Muscle of leg (tissue), 11 donors: ENCODE data around the gene RAD51B. TPM values are rescaled to one million over a fixed set of nuclear protein-coding genes. Genes with fewer than 3 reads are reported as not detected.
A peak's percentile ranks its signal among the peaks of the same experiment; 100 is the strongest.

Source experiments
- DNase-seq: peaks from one replicate; pipeline ENCODE4 v3.0.0; 2013
- H3K27ac ChIP-seq: one replicate; pipeline ENCODE4 v1.5.1; 2013; ENCODE audit warnings: mild to moderate bottlenecking, low read length, control low read depth
- H3K27me3 ChIP-seq: one replicate; pipeline ENCODE4 v1.6.1; 2013; ENCODE audit warnings: low read length; ENCODE audit not compliant: control insufficient read depth, insufficient read depth
- H3K36me3 ChIP-seq: one replicate; pipeline ENCODE4 v1.6.1; 2013; ENCODE audit warnings: low read length; ENCODE audit not compliant: control insufficient read depth, insufficient read depth
- H3K4me1 ChIP-seq: one replicate; pipeline ENCODE4 v1.6.1; 2013; ENCODE audit warnings: low read length; ENCODE audit not compliant: control insufficient read depth, insufficient read depth
- H3K4me3 ChIP-seq: one replicate; pipeline ENCODE4 v1.5.1; 2013; ENCODE audit warnings: low read length, control low read depth
- H3K9me3 ChIP-seq: replicated peaks from 2 replicates; pipeline ENCODE4 v1.6.1; 2013; ENCODE audit warnings: low read depth, low read length; ENCODE audit not compliant: control insufficient read depth
- WGBS: methylation state at CpG from one replicate; pipeline ENCODE4 v1.1.5; 2013; ENCODE audit warnings: missing lambda C conversion rate; ENCODE audit not compliant: insufficient coverage; 5-methylcytosine and 5-hydroxymethylcytosine counted together
- polyA plus RNA-seq, 8 donors: library from polyadenylated mRNA; unstranded; fragments of 120-200 nt; gene quantifications; one replicate each; pipeline versions ENCODE4 v1.2.1 to v1.2.3, GENCODE V29; 2013; ENCODE audit warnings: inconsistent platforms in 1 of 8, low replicate concordance in 1 of 8; ENCODE audit not compliant: insufficient read length in 8 of 8, insufficient read depth in 1 of 8
- total RNA-seq: library from RNA; stranded (reverse); fragments of 120-200 nt; gene quantifications from one replicate; pipeline ENCODE4 v1.2.4, GENCODE V29; 2013

Gene RAD51B
- total and polyA plus RNA-seq, 9 donors: 6.0 to 16.5 (median 7.2) TPM

DNA sequence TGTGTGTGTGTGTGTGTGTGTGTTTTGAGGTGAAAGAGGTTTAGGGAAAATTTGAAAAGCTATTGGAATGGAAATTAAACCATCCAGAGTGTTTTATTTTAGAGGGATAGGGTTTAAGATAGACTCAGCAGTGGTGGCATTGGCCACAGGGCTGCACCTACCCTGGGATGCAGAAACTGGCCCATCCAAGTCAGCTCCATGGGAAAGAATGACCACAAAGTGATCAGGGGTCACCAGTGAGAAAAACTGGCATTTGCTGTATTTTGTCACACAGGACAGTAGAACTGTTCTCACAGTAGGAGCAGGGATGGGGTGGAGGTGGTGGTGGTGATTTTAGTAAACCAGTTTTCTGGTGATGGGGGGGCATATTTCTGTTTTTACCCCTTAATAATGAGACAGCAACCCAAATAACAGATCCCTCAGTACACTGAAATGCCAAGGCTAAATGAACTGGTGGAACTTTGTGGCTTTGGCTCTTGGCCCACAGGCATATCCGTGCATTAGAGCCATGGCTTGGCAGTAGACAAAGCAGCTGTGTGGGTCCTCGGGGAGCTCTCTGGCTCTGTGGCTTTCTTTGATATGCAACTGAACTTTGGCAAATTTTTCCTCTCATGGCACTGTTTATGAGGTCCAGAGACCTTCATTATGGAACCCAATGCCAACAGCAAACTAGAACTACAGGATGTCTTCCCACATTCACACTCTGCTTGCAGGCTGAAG is 625.0 kb downstream of the RAD51B start:
- H3K36me3 ChIP-seq: no peaks in the 10 kb centered on the region
- no peaks in the 10 kb centered on the region for H3K27me3 ChIP-seq
- no peak overlapping the region for H3K4me3 ChIP-seq
- H3K9me3 ChIP-seq: no peaks in the 10 kb centered on the region
- H3K4me1 ChIP-seq: peaks cover 26% of the 10 kb centered on the region
- 18% methylated on average over 2 of the region's 2 CpGs for WGBS
- peak; percentile 89 for DNase-seq
- H3K27ac ChIP-seq: peak overlapping the region; percentile 30

DNA sequence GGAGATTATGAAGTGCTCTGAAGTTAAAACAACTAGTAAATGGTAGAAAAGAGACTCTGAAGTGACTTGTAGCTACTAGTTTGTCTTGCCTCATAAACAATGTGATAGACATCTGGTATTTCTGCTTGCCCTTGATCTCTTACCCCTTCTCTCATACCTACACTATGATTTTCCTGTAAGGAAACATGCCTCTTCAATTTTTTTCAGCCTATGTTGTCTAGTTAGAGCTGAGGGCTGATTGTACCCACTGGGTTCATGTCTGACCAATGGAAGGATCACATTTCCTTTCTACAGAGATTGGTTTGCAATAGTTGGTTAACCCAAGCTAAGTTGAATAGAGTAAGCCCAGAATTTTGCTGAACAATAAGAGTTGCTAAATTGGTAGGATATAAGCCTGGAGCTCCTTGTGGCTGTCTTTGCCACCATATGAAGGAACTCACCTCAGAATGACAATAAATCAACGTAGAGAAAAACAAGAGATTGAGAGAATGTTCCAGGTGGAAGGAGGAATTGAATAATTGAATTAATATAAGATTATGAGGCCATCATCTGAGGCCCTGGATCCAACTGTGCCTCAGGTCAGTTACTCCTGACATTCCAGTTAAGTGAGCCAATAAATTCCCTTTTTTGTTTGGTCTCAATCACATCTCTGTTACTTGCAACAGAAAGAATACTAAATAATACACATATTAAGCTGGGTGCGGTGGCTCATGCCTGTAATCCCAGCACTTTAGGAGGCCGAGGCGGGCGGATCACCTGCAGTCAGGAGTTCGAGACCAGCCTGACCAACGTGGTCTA is 626.9 kb downstream of the RAD51B start:
- Histone ChIP-seq H3K27me3 (no peaks in the 10 kb centered on the region), H3K4me3 (no peak overlapping the region), H3K27ac (no peak overlapping the region), H3K36me3 (no peaks in the 10 kb centered on the region), H3K9me3 (no peaks in the 10 kb centered on the region), H3K4me1 (peaks cover 38% of the 10 kb centered on the region)
- DNase-seq: no peak
- WGBS: 95% methylated on average over 4 of the region's 7 CpGs

DNA sequence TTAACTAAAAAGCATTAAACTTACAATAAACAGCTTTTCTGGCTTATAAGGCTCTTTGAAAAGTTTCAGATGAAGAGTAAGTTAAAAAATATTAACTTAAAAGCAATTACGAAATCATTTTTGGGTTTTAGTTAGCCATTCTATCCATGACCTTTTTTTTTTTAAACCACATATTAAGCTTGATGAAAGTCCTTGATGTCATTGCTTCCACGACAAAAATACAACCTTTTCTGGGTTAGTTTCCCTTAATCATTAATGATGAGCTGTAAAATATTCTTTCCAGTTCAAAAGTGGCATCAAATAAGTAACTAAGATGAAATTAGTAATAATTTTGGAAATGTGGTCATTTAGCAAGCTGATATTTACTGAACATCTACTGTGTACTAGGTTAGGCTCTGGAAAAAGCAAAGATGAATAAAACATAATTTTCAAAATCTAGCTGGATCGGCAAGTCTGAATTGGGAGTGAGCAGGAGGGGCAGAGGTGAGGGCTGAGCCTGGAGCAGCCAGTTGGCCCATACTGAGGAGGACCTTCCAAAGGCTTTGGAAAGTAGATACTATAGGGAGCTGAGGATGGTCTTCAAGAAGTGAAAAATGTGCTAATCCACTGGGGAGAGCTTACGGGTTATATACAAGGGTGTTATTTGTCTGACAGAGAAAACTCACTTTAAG is 628.1 kb downstream of the RAD51B start:
- H3K4me1 ChIP-seq: peaks cover 42% of the 10 kb centered on the region
- no peak overlapping the region for H3K27ac ChIP-seq
- no peaks in the 10 kb centered on the region for H3K9me3 ChIP-seq
- no peak overlapping the region for H3K4me3 ChIP-seq
- H3K36me3 ChIP-seq: no peaks in the 10 kb centered on the region
- H3K27me3 ChIP-seq: no peaks in the 10 kb centered on the region
- WGBS: 50% methylated on average over 1 of the region's 4 CpGs
- DNase-seq: no peak

DNA sequence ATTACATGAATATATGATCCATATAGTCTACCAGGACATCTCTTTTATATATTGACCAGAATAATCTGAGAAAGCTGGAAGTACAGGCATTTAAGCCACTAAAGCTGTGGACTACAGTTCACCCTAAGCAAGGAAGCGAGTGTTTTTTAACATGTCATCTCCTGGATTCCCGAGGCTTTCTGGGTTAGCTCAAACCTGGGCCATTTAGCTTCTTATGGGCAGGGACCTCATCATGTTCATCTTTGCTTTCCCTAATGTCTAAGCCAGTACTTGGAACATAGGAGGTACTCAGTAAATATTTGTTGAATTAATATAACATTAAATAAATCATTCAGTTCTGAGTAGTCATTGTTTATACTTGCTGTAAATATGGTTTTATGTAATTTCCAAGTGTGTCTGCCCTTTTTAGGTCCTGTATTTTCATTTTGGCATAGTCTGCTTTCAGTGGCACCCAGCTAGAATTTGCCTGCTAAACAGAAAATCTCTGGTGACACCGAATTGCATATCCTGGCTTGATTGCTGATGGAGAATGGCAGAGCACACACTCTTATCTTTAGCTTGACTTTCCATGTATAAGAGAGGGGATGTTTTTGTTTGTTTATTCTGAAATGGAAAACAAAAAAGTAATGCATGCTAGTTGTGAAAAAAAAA is 628.8 kb downstream of the RAD51B start:
- 100% methylated on average over 1 of the region's 3 CpGs for WGBS
- no peak overlapping the region for H3K4me3 ChIP-seq
- H3K27ac ChIP-seq: no peak overlapping the region
- peaks cover 36% of the 10 kb centered on the region for H3K4me1 ChIP-seq
- no peaks in the 10 kb centered on the region for H3K27me3 ChIP-seq
- no peaks in the 10 kb centered on the region for H3K9me3 ChIP-seq
- no peak for DNase-seq
- no peaks in the 10 kb centered on the region for H3K36me3 ChIP-seq

DNA sequence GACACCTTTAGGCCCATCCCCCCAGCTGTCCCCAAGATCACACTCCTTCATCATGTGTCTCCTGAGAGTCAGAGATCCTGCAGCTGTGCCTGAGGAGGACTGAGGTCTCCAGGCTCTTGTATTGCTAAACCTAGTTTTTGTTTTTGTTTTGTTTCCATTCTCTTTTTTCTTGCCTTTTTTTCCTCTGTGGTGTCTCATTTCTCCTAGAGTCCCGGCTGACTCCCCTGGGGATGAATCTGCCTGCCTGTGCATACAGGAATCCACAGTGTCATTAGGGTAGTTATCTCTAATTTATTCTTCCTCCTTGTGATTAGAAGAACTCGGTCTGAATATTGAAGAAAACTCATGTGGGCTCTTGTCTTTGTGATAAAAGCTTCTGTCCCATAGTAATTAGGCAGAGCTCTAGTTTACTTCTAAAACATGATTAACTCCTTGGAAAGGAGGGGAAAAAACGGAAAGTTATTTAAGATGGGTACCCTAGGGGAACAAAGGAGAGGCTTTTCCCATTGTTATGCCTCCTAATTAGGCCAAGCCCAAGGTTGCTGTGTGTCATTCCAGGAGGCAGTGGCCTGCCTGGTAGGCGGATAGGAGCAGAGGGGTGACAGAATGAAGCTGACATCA is 630.1 kb downstream of the RAD51B start:
- Histone ChIP-seq H3K27me3 (no peaks in the 10 kb centered on the region), H3K9me3 (peaks cover 4% of the 10 kb centered on the region), H3K27ac (peak overlapping the region; percentile 67), H3K4me1 (peaks cover 30% of the 10 kb centered on the region), H3K36me3 (no peaks in the 10 kb centered on the region), H3K4me3 (no peak overlapping the region)
- DNase-seq: peak; percentile 62
- 100% methylated on average over 1 of the region's 4 CpGs for WGBS

DNA sequence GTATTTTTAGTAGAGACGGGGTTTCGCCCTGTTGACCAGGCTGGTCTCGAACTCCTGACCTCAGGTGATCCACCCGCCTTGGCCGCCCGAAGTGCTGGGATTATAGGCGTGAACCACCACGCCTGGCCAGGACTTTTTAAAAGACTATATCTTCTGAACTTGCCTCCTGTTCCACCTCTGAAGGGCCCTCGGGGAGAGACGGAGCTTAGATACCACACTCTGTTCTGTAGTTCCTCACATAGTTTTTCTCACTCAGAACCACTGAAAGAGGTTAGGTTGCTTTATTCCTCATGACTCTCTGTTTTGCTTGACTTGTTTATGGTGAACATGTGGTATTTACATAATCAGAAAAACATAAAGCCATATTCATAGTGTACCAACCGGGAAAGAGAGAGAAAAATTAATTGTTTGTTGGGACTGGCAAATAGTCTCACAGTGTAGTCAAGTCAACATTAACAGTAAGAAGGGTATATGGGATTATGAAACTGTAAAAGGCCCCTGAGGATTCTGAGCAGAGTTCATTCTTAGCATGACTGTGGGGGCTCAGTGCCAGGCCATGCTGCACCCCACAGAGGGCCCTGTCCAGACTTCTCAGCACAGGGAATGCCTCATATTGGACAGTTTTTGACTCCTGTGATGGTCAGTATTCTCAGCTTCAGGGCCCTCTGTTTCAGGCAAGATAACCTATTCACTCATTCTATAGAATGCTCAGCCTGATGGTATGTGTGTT is 631.0 kb downstream of the RAD51B start:
- no peak for DNase-seq
- peaks cover 10% of the 10 kb centered on the region for H3K9me3 ChIP-seq
- H3K36me3 ChIP-seq: no peaks in the 10 kb centered on the region
- H3K4me3 ChIP-seq: no peak overlapping the region
- 100% methylated on average over 1 of the region's 11 CpGs for WGBS
- H3K27me3 ChIP-seq: no peaks in the 10 kb centered on the region
- peak overlapping the region; percentile 84 for H3K27ac ChIP-seq
- H3K4me1 ChIP-seq: peaks cover 25% of the 10 kb centered on the region

DNA sequence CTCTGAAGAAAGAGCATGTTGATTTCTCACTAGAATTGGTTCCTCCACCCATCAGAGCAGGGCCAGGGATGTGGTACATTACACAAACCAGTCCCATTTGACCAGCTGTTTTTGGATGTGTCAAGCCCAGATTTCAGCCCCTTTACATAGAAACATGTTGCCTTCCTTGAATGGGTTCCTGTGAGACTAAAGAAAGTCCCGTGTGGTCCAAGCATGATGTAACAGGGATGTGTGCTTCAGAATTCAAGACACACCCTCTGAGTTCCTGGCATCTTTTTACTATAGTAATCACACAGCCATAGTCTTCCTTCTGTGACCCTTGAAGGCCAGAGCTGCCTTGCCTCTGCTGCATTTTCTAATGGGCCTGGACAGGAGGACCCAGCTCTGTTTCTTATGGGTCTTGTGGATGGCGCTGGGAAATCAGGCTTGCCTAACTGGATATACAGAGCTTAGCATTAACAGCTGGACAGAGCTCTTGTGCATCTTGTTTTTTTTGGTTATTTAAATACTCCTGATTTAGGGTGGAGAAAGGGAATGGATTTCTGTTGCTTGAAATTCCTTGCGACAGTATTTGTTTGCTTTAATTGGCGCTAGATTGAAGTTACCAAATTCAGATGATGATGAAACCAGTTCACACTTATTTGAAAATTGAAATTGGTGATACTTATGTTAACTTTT is 632.3 kb downstream of the RAD51B start:
- peaks cover 25% of the 10 kb centered on the region for H3K4me1 ChIP-seq
- peaks cover 10% of the 10 kb centered on the region for H3K9me3 ChIP-seq
- H3K27ac ChIP-seq: peak overlapping the region; percentile 84
- H3K27me3 ChIP-seq: no peaks in the 10 kb centered on the region
- DNase-seq: peak; percentile 95
- 40% methylated on average over 1 of the region's 4 CpGs for WGBS
- no peaks in the 10 kb centered on the region for H3K36me3 ChIP-seq
- no peak overlapping the region for H3K4me3 ChIP-seq

DNA sequence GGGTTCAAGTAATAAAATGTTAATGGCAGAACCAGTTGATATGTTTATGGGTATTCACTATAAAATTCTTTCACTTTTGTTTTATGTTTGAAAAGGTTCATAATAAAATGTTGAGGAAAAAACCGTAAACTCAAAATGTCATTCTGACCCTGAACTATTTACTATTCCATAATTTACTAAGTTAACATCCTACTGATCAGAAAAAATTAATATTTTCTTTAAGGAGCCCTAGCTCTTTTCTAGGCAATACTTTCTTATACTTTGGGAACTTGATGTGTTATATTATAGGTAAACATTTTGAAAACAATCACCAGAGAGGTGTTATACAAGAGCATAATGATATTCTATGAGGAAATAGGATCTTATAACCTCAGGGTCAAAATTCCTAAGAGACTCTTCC is 638.7 kb downstream of the RAD51B start:
- Histone ChIP-seq H3K9me3 (peaks cover 10% of the 10 kb centered on the region), H3K4me1 (peaks cover 29% of the 10 kb centered on the region), H3K27me3 (no peaks in the 10 kb centered on the region), H3K27ac (no peak overlapping the region), H3K36me3 (no peaks in the 10 kb centered on the region), H3K4me3 (no peak overlapping the region)
- WGBS: no CpG with 5 or more reads among the region's 1 CpG
- DNase-seq: no peak
